Fibroblast of lung (primary cell): ENCODE measurements around the gene DNAH3.

Experiments
- EZH2 ChIP-seq: IDR thresholded peaks from 2 replicates; pipeline ENCODE4 v1.5.1; 2012; ENCODE audit warnings: low read length, control low read depth, mild to moderate bottlenecking; ENCODE audit errors: missing control alignments
- TF ChIP-seq, protein P1 (sequence below), 2 donors: IDR thresholded peaks in 1 of 2; conservative IDR thresholded peaks in 1 of 2; 1 replicate in 1 of 2; 2 replicates in 1 of 2; pipeline ENCODE4 v1.5.1; 2011 to 2012; ENCODE audit warnings: low read length in 2 of 2, control low read depth in 1 of 2, inconsistent platforms in 1 of 2, low read depth in 1 of 2, mild to moderate bottlenecking in 1 of 2

DNA sequence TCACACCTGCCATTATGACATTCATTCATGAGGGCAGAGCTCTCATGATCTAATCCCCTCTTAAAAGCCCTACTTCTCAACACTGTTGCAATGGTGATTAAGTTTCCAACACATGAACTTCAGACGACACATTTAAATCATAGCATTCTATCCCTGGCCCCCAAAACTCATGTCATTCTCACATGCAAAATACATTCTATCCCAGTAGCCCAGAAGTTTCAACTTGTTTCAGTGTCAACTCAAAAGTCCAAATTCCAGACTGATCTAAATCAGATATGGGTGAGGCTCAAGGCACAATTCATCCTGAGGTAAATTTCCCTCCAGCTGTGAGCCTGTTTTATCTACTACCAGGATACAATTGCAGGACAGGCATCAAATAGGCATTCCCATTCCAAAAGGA, 224.9 kb downstream of the DNAH3 start:
- no peak for TF ChIP-seq EZH2
- TF ChIP-seq, protein P1, sequence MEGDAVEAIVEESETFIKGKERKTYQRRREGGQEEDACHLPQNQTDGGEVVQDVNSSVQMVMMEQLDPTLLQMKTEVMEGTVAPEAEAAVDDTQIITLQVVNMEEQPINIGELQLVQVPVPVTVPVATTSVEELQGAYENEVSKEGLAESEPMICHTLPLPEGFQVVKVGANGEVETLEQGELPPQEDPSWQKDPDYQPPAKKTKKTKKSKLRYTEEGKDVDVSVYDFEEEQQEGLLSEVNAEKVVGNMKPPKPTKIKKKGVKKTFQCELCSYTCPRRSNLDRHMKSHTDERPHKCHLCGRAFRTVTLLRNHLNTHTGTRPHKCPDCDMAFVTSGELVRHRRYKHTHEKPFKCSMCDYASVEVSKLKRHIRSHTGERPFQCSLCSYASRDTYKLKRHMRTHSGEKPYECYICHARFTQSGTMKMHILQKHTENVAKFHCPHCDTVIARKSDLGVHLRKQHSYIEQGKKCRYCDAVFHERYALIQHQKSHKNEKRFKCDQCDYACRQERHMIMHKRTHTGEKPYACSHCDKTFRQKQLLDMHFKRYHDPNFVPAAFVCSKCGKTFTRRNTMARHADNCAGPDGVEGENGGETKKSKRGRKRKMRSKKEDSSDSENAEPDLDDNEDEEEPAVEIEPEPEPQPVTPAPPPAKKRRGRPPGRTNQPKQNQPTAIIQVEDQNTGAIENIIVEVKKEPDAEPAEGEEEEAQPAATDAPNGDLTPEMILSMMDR (conservative IDR thresholded peaks at IDR 0.05 in 1 of 2, IDR thresholded peaks at IDR 0.05 in 1 of 2; ENCODE audit: low read depth in 1 of 2, low read length in 2 of 2), result no peak
